ENCODE results near the gene ZRANB1.

Gene ZRANB1

DNA sequence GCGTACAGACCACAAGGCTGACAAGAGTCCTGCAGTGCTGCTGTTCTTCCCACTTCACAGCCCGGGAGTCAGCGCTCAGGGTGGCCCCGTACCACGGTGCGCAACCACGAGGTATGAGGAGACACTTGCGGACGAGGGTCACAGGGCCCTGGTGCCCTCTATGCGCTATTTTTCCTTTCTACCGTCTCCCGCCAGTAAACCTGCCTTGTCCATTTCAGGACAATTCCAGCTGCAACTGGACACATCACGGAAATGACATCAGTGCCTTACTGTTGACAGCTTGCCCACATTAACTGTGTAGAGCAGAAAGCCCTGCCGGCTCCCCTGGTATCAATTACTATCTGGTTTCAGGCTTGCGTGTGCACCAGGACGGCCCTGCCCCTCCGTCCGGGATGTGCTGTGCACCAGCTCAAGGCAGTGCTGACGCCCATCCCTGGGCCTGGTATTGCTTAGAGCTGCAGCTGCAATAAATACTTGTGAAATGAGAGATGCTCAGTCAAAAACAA lies 65.1 kb downstream of the ZRANB1 start:
- TF ChIP-seq GATA3 (IDR thresholded peaks at IDR 0.05; ENCODE audit: low read depth, low read length), result no peak
- peak; percentile 32; the same call in 1 of the 2 replicates for TF ChIP-seq GATA2 (IDR thresholded peaks at IDR 0.05; ENCODE audit: low read depth, low read length)

DNA sequence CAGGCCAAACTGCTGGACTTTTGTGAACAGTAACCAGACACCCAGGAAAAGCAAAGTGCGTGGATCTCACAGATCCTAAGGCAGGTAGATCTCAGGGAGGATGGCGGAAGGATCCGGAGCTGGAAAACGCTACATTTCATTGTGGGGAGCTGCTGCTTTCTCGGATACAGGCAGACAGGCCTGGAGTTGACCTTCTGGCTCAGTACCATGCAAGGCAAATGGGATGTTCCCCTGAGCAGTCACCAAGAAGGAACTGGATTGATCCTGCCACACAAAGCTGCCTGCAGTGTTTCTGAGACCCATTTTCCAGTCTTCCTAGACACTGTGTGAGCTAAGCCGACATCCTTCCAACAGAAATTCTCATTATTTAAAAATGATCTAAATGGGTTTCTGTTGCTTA lies 65.5 kb downstream of the ZRANB1 start:
- TF ChIP-seq GATA3 (IDR thresholded peaks at IDR 0.05; ENCODE audit: low read depth, low read length) (no peak), GATA2 (IDR thresholded peaks at IDR 0.05; ENCODE audit: low read depth, low read length) (no peak)

DNA sequence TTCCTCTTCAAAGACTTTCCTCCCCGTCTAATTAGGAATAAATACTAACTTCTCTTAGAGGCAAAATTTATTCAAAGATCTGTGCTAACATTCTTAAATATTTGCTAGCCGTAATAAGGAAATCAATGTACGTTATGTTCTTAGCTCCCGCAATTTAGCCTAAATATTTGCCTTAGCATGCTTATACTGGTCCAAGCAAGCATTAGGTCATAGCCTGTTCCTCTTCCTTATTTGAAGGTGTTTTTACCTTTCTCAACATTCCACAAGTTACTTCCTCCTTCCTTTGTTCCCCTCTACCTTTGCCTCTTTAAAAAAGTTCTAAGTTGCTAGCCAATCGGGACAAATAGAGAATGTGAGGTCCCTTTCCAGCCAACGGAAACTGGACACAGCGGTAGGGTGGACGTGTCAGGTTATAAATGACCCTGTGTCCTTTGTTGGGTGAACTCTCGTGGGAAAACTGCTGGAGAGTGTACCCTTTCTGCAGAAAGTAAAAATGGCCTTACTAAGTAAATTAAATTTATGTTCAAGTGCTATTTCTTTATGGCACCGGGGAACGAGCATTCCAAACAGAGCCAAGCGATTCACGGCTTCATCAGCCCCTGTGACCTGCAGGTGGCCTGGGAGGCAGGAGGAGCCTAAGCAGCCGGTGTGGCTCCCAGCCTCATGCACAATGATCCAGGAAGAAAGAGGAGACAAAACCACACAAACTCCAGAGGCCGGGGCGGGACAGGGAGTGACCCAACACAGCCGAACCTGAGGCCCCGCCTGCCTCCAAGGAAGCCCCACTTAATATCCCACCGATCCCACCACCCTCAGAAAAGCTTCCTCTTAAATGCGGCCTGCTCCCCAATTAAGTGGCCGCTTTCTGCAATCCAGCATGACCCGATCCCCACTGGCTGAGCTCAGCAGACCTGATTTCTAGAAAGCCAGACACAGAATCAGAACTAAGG lies 67.0 kb downstream of the ZRANB1 start:
- TF ChIP-seq GATA3 (IDR thresholded peaks at IDR 0.05; ENCODE audit: low read depth, low read length) (no peak), GATA2 (IDR thresholded peaks at IDR 0.05; ENCODE audit: low read depth, low read length) (no peak)

DNA sequence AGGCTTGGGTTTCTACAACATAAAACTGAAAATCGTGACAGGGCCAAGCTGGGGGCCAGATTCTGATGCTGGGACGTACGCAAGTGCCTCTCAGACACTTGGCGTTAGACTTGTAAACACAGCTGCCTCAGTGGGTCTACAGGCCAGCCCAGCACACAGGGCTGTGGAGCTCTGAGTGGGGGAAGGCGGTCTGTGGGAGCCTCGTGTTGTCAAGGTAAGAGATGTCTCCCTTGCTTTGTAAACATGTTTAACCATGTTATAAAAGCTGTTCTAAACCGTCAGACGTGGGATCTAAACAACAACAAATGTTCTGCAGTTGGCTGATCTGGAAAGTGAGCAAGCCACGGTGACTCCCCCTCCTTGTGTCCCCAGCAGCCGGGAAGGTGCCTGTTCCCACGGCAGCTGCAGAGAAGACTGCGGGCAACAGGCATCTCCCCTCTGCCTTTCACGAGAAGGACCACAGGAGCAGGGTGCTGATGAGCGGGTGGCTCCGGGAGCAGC lies 67.8 kb downstream of the ZRANB1 start:
- TF ChIP-seq GATA3 (IDR thresholded peaks at IDR 0.05; ENCODE audit: low read depth, low read length) (no peak), GATA2 (IDR thresholded peaks at IDR 0.05; ENCODE audit: low read depth, low read length) (no peak)

DNA sequence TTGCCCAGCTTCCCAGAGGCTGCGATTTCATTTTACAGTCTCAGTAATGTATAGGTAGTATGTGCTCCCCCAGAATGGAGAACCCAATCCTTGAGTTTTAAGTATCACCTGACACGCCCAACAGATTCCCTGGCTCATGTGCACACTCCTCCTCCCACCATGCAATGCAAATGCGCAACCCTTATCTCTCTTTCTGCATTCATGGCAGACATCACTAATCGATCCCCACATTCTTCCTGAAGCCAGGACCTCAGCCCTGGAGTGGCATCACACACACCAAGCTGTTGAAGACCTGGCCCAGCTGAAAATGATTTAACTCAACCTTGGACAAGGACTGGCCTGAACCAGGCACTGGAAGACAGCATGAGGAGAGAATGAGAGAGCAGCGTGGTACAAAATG lies 68.4 kb downstream of the ZRANB1 start:
- TF ChIP-seq GATA3 (IDR thresholded peaks at IDR 0.05; ENCODE audit: low read depth, low read length), result no peak
- TF ChIP-seq GATA2 (IDR thresholded peaks at IDR 0.05; ENCODE audit: low read depth, low read length), result no peak

DNA sequence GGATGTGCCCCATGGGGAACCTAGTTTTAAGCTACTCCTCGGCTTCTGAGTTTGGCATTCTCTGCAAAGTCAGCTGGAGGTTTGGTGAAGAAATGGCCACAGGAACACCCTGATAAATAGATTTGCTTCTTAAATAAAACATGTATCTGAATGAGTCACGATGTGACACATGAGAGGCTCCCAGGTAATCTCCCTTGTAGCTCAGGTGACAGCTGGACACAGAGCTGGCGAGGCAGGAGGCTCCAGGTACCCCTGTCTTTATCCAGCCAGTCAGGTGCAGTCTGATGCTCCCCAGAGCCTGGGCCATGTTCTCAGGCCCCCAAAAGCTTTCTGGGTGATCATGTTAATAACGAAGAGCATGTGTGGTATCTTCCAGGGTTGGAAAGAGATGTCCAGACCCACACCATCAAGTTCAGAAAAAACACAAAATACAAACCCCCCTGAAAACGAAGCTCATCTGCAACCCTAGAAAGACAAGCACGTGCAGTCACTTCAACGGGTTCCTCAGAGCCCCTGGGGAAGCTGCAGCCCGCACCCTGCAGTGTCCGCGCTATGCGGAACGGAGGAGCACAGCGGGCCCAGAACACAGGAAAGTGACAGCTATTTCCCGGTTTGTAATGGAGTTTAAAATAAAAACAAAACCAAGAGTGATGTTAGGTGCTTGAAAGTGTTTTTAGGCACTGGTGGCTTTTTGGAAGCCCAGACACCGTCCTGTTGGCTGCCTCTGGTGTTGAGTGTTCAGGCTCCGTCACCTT lies 69.4 kb downstream of the ZRANB1 start:
- TF ChIP-seq GATA2 (IDR thresholded peaks at IDR 0.05; ENCODE audit: low read depth, low read length) (no peak), GATA3 (IDR thresholded peaks at IDR 0.05; ENCODE audit: low read depth, low read length) (no peak)

DNA sequence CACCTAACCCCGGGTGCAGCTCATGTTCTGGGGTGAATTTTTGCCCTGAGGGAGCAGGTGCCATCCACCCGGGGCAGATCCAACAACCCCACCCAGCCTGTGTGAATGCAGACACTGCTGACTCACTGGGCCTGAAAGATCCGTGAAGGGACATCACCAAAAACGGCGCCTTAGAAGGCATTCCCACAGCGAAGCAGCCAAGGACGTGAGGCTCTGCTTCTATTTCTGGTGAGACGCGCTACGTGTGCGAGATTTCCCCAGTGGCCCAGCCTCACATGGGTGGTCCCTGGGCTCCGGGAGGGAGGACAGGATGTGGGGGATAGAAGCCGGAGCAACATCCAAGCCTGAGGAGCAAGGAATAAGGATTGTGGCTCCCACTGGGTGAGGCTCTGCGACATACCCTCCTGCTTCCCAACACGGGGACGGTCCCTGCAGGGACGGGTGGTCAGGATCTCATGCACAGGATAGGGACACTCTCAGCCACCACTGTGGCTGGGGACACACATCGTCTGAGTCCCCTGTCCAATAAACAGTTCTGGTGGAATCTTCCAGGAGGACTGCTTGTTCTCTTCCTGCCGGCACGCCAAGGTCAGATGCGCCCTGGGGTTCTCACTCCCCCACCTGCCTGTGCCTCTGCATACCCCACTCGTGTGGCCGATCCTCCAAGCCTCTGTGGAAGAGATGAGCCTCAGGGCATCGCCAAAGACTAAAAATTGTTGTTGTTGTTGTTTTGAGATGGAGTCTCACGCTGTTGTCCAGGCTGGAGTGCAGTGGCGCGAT lies 70.2 kb downstream of the ZRANB1 start:
- no peak for TF ChIP-seq GATA3 (IDR thresholded peaks at IDR 0.05; ENCODE audit: low read depth, low read length)
- no peak for TF ChIP-seq GATA2 (IDR thresholded peaks at IDR 0.05; ENCODE audit: low read depth, low read length)

DNA sequence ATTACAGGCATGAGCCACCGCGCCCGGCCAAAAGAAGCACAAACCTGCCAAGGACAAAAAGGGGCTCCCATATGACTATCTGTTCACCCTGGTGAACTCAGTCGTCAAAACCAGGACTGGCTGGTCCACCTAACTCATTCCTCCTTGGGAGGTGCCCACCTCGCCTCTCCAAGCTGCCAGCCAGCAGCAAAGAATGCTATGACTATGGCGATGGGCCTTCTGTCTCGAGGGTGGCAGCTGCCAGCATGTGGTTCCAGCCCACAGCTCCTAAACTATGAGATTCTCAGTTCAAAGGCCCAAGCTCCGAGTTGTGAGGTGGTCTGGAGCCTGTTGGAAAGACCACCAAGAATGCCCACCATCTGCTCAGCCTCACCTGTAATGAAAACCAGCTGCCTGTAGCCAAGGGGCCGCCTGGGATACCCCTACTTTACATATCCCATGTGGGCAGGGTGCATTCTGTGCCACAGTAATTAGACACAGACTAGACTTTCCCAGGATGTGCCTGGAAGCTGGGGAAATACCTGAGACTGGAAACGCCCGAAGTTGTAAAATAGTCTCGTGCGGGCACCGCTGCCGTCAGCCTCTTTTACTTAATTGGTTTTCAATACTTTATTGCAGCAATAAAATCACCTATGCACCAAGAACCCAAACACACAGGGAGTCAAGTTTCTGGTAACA lies 71.1 kb downstream of the ZRANB1 start:
- TF ChIP-seq GATA2 (IDR thresholded peaks at IDR 0.05; ENCODE audit: low read depth, low read length) (no peak), GATA3 (IDR thresholded peaks at IDR 0.05; ENCODE audit: low read depth, low read length) (no peak)

DNA sequence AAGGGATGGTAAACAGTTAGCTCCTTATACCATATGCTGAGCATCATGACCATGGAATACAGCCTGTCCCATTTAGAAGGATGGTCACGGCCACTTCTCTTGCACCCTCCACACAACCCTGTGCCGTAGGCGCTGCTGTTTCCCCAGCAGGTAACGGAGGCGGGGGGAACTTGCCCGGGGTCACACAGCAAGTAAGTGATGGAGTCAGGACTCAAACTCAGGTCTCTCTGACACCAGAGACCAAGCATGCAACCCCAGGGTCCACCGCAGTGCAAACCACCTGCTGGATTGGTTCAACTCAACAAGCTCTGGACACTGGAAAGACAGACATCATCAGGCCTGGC lies 71.6 kb downstream of the ZRANB1 start:
- TF ChIP-seq GATA2 (IDR thresholded peaks at IDR 0.05; ENCODE audit: low read depth, low read length), result no peak
- no peak for TF ChIP-seq GATA3 (IDR thresholded peaks at IDR 0.05; ENCODE audit: low read depth, low read length)

DNA sequence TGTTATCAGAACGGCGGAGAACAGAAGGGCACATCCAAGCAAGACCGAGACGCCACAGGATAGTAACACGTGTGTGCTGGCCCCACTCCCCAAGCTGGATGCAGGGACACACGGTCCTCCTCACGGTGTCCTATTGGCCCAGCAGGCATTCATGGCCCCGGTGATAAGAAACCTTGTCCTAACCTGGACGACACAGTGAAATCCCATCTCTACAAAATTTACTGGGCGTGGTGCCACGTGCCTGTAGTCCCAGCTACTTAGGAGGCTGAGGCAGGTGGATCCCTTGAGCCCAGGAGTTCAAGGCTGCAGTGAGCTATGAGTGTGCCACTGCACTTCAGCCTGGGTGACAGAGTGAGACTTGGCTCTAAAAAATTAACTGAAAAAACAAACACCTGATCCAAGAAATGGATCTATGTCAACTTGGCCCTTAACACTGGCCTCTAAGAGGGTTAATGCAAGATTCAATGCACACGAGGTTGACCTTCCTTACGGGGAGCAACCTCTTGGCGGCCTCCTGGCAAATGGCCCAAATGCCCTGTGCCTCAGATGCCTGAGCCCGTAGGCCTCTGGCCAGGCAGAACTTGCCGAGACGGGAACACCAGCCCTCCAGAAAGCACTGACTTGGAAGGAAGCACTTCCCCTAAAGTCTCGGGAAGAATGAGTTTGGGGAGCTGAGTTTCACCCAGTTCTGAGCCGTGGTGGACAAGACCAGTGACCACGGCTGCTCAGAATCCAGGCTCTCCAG lies 72.3 kb downstream of the ZRANB1 start:
- TF ChIP-seq GATA3 (IDR thresholded peaks at IDR 0.05; ENCODE audit: low read depth, low read length), result no peak
- no peak for TF ChIP-seq GATA2 (IDR thresholded peaks at IDR 0.05; ENCODE audit: low read depth, low read length)

DNA sequence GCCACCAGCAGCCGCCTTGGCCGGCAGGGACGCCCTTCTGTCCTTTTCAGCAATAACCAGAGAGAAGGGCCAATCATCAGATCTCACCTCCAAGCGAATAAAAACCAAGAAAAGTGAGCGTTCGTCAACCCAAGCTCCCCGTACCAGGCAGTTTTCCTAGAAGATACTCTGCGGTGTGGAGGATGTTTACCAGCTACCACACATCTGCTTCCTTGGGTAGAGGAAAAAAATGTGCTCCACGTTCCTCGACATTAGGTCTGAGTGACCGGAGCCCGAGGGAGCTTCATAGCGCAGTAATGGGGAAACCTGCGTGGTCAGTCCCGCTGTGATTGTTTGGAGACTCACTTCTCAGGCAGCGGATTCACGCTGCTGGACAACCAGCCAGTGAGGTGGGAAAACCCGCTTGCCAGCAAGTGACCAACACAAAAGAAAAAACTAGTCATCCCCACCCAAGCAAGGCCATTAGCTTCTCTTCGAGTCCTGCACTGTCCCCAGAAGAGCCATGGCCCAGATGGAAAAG lies 73.0 kb downstream of the ZRANB1 start:
- TF ChIP-seq GATA3 (IDR thresholded peaks at IDR 0.05; ENCODE audit: low read depth, low read length), result no peak
- TF ChIP-seq GATA2 (IDR thresholded peaks at IDR 0.05; ENCODE audit: low read depth, low read length), result no peak

DNA sequence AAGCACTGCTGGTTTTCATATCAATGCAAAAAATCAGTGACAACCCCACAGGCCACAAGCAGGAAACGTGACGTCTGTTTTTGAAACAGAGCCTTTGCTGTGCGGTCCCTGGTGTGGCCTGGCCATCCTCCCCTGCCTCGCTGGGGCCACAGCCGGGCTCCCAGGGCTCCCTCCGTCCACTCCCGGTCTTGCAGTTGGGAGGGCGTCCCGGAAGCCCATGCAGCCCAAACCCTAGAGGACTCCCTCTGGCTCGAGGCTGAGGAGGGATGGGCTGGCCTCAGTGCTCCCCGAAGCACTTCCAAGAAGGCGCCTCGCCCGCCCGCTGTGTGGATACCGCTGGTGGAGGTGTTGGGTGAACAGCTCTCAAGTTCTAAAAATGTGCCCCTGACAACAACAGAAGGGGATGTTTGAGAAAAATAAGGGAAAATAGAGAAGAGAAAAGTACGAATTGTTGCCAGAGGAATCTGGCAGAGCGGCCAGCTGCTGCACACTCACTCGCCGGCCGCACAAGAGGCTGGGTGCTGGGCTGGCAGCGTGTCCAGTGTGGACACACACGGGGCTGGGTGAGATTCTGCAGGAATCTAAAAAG lies 73.5 kb downstream of the ZRANB1 start:
- TF ChIP-seq GATA3 (IDR thresholded peaks at IDR 0.05; ENCODE audit: low read depth, low read length) (no peak; the same call in 1 of the 2 replicates), GATA2 (IDR thresholded peaks at IDR 0.05; ENCODE audit: low read depth, low read length) (peak; percentile 92)
